CD4-positive, alpha-beta T cell treated with Interleukin-21 for 1 hour (primary cell): ENCODE measurements around the gene COLEC12.

Experiments used
- DNase-seq: peaks from one replicate; pipeline ENCODE4 v3.0.0-alpha.2; 2020

The COLEC12 gene

DNA sequence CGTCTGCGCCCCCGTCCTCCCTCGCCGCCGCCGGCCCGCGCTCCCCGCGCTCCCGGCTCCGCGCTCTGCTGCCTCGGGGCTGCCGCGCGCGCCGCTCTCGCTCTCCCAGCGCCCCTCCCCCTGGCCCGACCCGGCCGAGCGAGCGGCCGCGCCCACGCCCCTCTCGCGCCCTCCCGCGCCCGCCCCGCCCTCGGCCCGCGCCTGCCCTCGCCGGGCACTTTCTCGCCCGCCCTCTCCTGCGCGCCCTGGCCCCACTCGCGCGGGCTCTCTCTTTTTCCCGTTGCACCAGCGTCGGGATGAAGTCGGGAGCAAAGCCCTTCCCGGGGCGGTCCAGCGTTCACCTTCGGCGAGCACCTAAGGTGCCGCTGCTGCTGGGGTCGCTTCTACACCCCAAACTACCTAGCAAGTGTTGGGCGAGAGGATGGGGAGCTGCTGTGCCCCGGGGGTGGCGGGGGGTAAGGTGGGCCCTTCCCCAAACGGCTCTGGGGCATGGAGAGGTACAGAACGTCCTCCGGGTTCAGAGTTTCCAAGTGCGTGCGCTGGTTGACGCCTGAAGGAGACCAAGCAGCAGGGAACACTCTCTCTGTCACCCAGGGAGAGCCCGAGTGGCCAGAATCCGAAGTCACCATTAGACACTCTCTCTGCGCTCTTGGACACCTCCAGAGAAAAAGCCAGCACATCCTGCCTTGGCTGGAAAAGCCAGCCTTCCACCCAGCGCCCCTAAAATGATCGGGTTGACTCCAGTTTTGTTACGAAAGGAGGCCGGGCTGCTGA lies at the start of gene COLEC12:
TSS of gene COLEC12 (minus strand) at position 70 of the 774 bp plus-strand sequence. CDS start 187 bp downstream, outside the sequence.
- no peak for DNase-seq

DNA sequence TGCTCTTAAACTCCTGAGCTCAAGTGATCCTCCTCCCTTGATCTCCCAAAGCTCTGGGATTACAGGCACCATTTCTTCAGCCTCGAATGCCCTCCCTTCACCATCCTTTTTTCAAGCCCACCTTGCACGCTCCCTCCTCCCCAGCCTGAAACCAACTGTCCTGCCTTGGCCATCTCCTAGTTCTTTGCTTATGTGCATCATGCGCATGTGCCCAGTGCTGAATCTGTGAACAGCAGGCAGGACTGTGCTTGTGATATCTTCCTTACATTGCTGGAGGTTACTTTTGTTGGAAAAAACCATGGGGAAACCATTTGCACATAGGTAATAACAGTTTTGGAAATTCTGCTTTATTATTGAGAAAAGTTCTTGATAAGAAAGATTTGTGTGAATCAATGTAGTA lies 49.5 kb upstream of the COLEC12 start:
- DNase-seq, result no peak

DNA sequence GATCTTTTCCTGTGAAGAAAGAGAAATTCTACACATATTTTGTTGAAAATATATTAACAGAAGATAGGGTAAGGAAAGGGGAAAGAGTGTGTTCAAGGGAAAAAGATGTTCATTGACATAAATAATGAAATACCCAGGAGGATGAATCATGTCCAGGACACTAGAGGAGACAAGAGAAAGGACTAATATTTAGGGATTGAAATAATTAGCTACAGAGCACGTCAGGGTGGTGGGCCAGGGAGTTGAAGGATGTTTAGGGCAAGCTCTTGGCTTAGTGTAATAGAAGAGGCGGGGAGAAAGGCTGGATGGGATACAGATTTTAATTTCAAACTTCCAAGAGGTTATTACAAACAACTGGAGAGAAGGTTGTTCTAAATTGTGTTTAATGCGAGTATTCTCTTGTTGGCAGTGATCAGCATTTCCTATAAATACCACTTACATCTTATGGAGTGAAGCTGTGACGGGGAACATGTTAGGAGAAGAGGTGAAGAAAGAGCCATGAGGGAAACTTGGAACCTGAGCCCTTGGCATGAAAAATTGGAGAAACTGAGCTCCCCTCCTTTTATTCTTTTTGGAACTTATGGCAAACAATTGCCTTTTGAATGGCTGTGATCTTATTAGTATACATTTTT lies 43.1 kb upstream of the COLEC12 start:
- DNase-seq, result no peak

DNA sequence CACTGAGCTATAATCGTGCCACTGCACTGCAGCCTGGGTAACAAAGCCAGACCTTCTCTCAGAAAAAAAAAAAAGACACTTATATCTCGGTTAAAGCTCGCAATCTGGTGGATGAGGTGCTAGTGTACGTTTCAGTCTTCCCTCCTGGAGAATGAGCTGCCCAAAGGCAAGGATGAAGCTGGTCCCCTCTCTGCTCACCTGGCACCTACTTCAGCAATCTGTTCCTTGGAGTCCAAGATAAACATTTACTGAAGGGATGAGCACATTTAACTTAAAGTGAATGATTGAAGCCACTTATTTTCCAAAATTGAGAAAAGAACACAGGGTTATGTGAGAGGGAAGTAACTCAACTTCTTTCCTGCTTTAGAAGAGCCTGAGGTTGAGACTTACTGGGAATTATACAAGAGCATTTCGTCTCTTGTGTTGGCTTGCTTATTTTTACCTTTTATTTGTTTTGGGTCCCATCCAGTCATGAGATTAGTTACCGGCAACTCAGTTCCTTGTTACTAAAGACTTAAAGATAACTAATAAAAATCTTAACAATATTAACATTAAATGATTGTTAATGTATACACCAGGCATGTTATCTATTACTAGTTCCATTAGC lies 33.6 kb upstream of the COLEC12 start:
- no peak for DNase-seq

DNA sequence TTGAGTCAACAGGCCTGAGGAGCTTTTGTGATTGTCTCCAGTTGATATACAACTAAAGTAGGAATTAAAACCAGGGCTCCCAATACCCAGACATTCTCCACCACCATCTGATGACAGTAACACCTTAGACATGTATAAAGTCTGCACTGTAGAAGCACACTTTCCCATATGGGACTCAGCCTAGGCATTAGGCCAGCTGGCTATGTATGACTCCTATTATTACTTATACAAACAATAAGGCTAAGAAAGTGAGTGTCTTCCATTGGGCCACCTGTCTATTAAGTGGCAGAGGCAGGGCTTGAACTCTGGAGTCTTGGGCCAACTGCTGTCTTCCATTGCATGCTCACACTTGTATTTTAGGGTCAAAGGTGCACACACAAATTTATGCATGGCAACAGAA lies 32.1 kb upstream of the COLEC12 start:
- DNase-seq, result no peak

DNA sequence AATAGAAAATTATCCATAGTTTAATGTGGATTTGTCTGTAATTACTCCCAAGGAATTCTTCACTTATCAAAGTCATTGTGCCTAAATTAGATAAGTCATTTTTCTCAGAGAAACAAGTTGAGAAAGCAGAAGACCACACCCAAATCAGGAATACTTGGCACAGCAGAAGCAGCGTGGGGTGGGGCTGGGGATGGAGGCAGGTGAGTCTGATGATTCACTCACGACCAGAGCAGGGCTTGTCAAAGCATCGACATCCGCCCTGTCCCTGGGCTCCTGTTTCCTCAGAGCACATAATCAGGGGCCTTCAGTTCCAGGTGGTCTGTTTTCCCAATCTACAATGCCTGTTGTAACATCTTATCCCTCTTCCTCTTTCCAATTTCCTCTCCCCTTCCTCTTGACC lies 31.5 kb upstream of the COLEC12 start:
- DNase-seq, result no peak

DNA sequence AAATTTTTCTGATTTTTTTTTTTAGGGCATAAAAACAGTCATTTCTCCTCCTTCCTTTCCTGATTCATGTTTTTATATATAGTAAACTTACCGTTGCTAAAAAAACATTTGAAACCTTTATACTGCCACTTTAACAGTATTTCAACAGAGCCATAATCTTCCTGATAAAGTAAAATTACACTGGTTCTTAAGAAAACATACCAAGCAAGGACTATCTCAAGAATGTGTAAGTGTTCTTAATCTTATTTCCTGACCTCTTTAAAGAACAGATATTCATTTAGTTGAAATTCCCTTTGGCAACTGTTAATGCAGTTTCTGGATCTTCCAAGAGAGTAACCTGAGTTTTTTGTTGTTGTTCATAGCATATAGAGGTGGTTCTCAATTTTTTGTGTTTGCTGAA lies 26.6 kb upstream of the COLEC12 start:
- no peak for DNase-seq

DNA sequence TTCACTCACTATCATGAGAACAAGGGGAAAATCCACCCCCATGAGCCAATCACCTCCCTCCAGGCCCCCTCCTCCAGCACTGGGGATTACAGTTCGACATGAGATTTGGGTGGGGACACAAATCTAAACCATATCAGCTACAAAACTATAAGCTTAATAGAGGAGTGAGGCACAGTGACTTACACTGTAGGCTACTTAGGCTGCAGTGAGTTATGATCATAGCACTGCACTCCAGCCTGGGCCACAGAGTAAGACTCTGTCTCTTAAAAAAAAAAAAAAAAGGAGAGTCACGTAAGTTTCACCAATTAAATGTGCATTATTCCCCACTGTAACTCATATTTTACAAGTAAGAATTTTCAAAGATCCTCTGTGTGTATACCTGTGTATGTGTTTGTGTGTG lies 26.2 kb upstream of the COLEC12 start:
- DNase-seq, result no peak

DNA sequence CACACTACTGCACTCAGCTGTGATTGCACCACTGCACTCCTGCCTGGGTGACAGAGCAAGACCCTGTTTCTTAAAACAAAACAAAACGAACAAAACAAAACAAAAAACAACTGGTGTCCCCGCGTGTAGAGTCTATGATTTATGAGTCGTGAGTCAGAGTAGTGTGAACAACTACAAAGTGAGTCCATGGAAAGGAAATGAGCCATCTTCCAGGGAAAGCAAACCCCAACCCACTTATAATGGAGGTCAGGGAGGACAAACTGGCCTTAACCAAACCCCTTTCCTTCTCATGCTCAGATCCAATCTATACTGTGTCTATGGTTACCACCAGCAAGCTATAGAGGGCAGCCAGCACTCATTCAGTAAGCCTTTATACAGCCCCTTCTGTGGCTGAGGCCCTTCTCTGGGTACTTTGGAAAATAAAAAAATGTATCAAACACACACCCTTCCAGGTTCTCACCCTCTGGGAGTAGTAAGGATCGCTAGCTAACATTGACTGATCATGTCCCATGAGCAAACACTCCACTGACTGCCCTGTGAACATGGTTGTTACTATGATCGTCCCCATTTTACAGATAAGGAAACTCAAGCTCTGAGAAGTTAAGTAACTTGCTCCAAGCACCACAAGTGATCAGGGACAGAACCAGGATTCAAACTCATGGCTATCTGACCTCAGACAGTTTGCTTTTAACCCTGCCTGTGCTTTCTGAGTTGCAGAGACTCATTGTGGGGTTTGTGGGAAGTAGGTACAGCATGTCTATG lies 24.7 kb upstream of the COLEC12 start:
- DNase-seq, result no peak

DNA sequence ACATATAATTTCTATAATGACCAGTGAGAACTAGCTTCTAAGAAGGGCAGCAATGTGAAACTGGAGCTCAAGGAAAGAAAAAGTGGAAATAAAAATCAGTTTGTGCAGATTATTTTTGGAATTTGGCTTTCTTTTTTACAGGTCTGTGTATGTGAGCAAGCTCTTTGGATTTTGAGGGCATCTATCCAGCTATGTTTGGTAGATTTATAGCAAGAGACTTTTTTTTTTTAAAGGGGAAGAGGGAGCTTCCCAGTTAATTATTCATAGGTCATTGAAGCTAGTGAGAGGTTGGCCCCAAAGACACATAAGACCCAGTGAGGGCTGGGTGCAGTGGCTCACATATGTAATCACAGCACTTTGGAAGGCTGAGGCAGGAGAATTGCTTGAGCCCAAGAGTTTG lies 24.0 kb upstream of the COLEC12 start:
- no peak for DNase-seq

DNA sequence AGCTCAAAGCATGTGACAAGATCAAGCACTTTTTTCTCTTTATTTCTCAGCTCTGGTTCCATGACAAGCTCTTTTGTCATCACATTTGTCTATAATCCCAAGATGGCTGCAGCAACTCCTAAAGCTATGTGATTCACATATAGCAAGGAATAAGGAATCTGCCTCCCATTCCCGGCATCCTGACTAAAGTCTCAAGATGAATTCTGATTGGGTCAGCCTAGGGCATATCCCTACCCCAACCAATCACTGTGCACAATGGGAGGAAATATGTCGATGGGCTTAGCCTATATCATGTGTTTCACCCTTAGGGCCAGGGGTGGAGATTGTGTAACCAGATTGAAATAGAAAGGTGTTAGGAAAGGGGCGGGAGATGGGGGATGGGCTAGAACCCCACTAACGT lies 23.1 kb upstream of the COLEC12 start:
- no peak for DNase-seq

DNA sequence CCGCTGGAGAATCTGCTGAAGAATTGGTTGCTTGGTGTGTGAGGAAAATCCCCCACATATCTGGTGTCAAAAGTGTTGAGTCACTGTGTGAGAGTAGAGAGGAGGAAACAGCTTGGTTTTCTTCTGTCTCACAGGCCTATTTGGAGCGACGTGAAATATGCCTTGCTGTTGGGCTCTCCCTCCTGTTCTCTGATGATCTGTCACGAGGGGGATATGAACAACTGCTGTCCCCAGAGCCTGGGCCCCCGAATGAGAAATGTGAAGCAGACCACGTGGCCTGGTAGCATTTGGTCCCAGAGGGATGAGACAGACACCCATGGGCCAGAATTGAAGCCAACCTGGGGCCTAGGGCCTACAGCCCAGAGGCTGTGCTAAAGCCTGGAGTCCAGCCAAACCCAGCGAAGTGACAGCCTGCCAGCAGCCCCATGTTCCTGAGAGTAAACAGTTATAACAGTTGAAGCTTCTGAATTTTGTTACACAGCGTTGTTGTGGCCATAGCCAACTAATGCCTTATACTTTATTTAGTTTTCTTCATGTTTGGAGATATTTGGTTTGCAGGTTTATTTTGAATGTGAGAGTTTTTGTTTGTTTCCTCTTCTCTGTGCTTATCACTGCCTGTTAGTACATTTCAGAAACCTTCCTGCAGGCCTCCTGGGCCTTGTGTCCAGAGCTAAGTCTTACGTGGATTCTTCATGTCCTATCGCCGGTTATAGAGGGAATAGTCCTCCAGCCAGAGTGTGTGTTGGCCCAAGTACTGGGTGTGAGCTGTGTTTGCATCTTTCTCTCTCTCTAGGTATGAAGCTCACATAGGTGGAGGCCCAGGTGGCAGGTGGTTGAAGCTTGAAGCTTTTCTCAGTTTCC lies 18.7 kb upstream of the COLEC12 start:
- no peak for DNase-seq

DNA sequence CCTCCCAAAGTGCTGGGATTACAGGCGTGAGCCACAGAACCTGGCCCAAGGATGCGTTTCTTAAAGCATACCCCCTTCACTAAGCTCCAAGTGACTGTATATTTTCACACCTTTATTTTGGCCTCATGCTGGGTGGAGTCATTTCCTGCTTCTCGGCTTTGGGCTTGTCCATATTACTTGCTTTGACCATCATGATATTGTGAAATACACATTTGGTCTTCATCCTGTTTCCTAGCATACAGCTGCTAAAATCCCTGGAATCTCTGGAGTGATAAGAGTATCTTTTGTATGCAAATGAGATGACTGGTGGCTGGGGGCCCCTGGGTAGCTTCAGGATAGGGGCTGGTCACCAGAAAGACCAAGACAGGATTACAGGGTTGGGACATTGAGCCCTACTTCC lies 17.6 kb upstream of the COLEC12 start:
- DNase-seq, result no peak

DNA sequence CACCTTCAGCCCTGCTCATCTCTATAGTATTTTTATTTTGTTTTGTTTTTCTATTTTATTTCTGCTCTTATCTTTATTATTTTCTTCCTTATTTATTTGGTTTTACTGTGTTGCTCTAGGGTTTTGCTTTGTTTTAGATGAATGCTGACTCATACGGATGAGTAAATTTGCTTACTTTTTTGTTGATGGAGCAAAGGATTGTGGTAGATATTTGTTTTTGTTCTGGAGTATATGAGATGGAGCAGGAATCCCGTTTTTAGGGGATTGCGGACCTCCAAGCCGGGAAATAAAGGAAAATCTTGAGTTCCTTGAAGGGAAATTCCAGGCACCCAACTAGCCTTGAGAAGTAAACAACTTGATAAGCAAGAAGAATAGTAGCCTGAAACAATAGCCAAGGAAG lies 15.3 kb upstream of the COLEC12 start:
- DNase-seq, result no peak

DNA sequence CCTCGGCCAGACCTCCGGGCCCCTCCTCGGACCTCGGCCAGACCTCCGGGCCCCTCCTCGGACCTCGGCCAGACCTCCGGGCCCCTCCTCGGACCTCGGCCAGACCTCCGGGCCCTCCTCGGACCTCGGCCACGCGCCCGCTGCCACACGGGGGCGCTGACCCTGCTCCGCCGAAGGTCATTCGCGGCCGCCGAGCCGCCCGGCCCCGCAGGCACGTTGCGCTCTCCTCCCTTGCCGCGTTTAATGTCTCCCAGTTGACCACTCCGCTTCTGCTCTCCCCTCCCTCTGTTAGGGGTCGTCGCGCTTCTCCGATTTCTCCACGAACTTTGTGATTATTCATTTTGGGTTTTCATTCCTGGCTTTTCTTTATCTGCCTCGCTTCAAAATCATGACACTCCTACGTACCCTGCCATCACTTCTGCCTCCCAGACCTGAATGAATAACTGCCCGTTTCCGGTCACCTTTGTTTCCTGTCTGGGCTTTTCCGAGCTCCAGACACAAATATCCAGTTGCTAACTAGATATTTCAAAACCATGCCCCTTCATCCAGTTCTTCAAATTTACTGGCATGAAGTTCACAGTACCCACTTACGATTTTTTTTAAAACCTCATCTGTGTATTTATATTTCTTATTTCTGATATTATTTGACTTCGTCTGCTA lies 14.8 kb upstream of the COLEC12 start:
- no peak for DNase-seq

DNA sequence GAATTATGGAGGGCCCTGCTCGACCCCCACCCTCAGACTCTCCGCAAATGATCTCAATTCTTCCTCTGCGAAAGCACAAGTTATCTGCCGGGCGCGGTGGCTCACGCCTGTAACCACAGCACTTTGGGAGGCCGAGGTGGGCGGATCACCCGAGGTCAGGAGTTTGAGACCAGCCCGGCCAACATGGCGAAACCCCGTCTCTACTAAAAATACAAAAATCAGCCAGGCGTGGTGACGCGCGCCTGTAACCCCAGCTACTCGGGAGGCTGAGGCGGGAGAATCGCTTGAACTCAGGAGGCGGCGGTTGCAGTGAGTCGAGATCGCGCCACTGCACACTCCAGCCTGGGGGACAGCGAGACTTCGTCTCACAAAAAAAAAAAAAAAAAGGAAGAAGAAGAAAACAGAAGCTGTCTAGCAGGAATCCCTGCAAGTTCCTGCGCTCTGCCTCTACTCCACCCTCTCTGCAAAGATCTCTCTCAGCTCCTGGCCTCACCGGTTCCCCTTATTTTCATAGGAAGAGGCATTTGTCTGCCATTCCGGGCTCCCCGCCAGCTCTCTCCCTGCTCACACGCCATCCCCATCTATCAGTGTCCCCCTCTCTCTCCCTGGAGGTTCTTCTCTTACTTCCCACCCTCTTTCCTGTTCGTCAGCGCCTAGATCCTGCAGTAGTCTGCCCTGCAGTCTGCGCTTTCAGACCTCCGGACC lies 13.5 kb upstream of the COLEC12 start:
- no peak for DNase-seq

DNA sequence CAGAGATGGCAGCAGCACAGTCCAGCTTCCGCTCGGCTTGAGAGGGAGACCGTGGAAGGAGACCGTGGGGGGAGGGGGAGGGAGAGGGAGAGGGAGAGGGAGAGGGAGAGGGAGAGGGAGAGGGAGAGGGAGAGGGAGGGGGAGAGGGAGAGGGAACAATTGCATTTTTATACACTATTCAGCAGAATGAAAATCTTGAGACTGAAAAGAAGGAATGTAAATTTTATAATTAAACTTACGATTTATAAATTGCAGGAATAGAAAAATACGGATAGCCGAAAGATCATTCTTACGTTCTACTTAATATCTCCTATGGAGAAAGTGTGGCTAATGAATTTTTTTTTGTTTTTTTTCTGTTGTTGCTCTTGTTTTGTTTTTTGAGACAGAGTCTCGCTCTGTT lies 12.5 kb upstream of the COLEC12 start:
- DNase-seq, result no peak

DNA sequence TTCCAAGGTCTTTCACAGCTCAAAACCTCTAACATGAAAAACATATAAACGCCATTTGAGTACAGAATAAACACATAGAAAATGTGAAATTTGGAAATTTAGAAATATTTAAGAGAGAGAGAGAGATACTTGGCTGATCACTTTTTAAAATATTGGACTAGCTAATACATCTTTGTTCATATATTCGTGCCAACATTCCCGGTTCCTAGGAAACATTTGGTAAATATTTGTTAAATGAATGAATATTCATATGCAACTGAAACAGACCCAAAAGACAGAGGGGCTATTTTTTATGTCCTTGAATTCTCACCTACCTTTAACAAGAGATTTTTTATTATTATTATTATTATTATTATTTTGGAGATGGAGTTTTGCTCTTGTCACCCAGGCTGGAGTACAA lies 8.3 kb upstream of the COLEC12 start:
- no peak for DNase-seq

DNA sequence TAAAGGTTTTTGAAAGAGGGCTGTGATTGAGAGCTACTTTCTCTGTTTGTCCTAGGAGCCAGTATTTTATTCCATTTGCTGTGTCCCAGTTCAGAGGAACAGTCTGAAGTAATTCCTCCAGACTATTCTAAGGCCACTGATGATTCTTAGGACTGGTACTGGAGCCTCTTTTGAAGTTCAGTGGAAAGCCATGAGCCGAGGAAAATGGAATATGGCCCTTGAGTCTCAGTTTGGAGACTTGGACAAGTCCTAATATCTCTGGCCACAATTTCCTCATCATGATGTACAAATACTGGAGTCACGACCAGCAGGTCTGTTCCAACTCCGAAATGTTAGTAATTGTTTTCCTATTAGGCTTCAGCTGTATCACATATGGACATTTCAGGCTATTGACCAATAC lies 7.1 kb upstream of the COLEC12 start:
- no peak for DNase-seq

DNA sequence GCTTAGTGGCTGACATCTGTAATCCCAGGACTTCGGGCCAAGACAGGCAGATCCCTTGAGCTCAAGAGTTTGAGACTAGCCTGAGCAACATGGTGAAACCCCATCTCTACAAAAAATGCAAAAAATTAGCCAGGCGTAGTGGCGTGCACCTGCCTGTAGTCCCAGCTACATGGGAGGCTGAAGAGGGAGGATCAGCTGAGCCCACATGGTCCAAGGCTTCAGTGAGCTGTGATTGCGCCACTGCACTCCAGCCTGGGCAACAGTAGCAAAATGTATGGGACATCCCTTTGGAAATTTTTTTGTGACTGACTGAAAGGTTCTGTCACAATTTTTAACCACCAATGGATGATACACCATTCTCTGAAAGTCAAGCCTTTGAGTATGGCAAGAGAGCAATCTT lies 6.3 kb upstream of the COLEC12 start:
- no peak for DNase-seq

DNA sequence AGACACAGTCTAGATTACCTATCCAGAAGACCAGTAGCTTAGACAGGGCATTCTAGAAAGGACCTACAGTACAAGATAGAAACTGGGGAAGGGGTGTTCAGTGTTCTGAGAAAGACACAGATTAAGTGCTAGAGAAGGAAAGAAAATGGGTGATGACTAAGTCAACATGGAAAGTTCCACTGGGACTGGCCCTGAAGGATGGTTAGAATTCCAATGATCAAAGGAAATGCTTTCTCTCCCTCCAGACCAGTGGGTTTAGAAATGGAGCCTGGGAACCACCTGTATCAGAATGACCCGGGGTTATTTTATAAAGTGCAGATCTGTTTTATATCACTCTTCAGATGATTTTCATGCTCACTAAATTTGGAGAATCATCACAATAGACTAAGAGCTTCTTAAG lies 5.8 kb upstream of the COLEC12 start:
- no peak for DNase-seq
